ENCODE data around the gene CENPT. TPM values are rescaled to one million over a fixed set of nuclear protein-coding genes. Genes with fewer than 3 reads are reported as not detected.
"Not testable (repeated sequence)": the region's sequence is repeated elsewhere in the genome, so short reads cannot be mapped to it uniquely, and the experiment has no call there.

CENPT gene
- total RNA-seq, 6 donors from 2014 or later: 30.6 to 201 (median 50.6) TPM

GRCh38 chr16:67842509-67843342 is 4.8 kb downstream of the CENPT start:
- Histone ChIP-seq H3K4me1 (peaks cover 35 to 49% (median 40%) of the 10 kb centered on the region in 4 donors), H3K27ac (peak overlapping the region; percentile 98 to 100 (median 99)), H3K4me3 (peak overlapping the region; percentile 76 to 90 (median 78)), H3K36me3 (no peaks in the 10 kb centered on the region), H3K27me3 (no peaks in the 10 kb centered on the region), H3K9me3 (no peaks in the 10 kb centered on the region)
- ATAC-seq (ENCODE audit: low FRiP score in 2 of 2) (peak in 1 of 2 donors; percentile 39), DNase-seq (peak; percentile 48 to 90)
- WGBS, 2 donors: 1 to 2% methylated on average over 21 to 24 of the region's 67 CpGs
- TF ChIP-seq POLR2A (IDR thresholded peaks at IDR 0.05) (peak in 1 of 4 donors; percentile 1), POLR2AphosphoS5 (IDR thresholded peaks at IDR 0.05) (no peak), EP300 (IDR thresholded peaks at IDR 0.05) (no peak)
- TF ChIP-seq, protein P1, sequence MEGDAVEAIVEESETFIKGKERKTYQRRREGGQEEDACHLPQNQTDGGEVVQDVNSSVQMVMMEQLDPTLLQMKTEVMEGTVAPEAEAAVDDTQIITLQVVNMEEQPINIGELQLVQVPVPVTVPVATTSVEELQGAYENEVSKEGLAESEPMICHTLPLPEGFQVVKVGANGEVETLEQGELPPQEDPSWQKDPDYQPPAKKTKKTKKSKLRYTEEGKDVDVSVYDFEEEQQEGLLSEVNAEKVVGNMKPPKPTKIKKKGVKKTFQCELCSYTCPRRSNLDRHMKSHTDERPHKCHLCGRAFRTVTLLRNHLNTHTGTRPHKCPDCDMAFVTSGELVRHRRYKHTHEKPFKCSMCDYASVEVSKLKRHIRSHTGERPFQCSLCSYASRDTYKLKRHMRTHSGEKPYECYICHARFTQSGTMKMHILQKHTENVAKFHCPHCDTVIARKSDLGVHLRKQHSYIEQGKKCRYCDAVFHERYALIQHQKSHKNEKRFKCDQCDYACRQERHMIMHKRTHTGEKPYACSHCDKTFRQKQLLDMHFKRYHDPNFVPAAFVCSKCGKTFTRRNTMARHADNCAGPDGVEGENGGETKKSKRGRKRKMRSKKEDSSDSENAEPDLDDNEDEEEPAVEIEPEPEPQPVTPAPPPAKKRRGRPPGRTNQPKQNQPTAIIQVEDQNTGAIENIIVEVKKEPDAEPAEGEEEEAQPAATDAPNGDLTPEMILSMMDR (IDR thresholded peaks at IDR 0.05): peak in 2 of 6 experiments; percentile 8 to 42

GRCh38 chr16:67841816-67842508 is 5.5 kb downstream of the CENPT start, which contains the start of gene THAP11:
Gene THAP11 (plus strand): TSS chr16:67842320. CDS start chr16:67842555, 235 bp downstream.
- Histone ChIP-seq H3K4me1 (peaks cover 31 to 42% (median 37%) of the 10 kb centered on the region in 4 donors), H3K27me3 (no peaks in the 10 kb centered on the region), H3K36me3 (no peaks in the 10 kb centered on the region), H3K9me3 (no peaks in the 10 kb centered on the region), H3K4me3 (peak within 1 kb of the TSS; percentile 76 to 90 (median 78)), H3K27ac (peak within 1 kb of the TSS; percentile 98 to 100 (median 99))
- ATAC-seq (ENCODE audit: low FRiP score in 2 of 2) (peak; percentile 90 to 95), DNase-seq (peak; percentile 96)
- TF ChIP-seq POLR2A (IDR thresholded peaks at IDR 0.05): peak in 2 of 4 donors; percentile 74 to 78
- TF ChIP-seq, protein P1 (IDR thresholded peaks at IDR 0.05): peak; percentile 77 to 97 (median 94)
- TF ChIP-seq POLR2AphosphoS5 (IDR thresholded peaks at IDR 0.05): peak; percentile 55 to 65
- no peak for TF ChIP-seq EP300 (IDR thresholded peaks at IDR 0.05)
- WGBS, 2 donors: 0% methylated on average over 38 of the region's 83 CpGs; no CpG with 5 or more reads in 1 of the 2 donors

DNA sequence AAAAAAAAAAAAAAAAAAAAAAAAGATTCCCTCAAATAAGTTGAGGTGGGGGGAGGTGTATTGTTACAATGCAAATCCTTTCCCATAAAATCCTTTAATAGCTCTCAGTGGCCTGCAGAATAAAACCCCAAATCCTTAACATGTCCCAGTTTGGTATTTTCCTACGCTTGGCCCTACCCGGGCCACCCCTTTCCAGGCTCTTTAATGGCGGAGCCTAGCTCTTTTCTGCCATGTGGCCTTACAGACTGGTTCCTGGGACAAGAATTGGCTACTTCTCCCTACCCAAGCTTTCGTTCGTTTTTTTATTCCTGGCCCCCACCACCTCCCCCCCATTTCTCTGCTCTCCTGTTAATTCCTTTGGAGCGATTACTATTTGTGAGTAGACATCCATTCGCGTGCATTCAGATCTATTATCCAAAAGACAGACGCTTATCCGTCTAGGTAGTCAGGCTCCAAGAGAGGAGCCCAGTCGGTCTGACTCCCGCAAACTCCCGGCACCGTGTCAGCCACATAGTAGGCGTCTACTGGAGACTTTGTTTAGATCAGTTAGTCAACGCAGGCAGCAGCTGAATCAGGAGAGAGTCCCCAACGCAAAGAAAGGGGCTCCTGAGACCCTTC is 6.2 kb downstream of the CENPT start:
- Histone ChIP-seq H3K4me1 (peaks cover 31 to 42% (median 36%) of the 10 kb centered on the region in 4 donors), H3K36me3 (no peaks in the 10 kb centered on the region), H3K4me3 (peak overlapping the region in 3 of 4 donors; percentile 76 to 90 (median 80)), H3K9me3 (no peaks in the 10 kb centered on the region), H3K27ac (peak overlapping the region; percentile 98 to 100 (median 99)), H3K27me3 (no peaks in the 10 kb centered on the region)
- TF ChIP-seq, protein P1 (IDR thresholded peaks at IDR 0.05): no peak
- TF ChIP-seq POLR2AphosphoS5 (IDR thresholded peaks at IDR 0.05) (no peak), EP300 (IDR thresholded peaks at IDR 0.05) (no peak), POLR2A (IDR thresholded peaks at IDR 0.05) (no peak)
- 53 to 60% methylated on average over 16 to 17 of the region's 17 CpGs for WGBS, 2 donors
- DNase-seq: no peak
- no peak for ATAC-seq (ENCODE audit: low FRiP score in 2 of 2)

GRCh38 chr16:67837811-67838210 is 9.7 kb downstream of the CENPT start:
- ATAC-seq (ENCODE audit: low FRiP score in 2 of 2) (no peak), DNase-seq (no peak)
- WGBS, 2 donors: 89 to 93% methylated on average over 2 of the region's 2 CpGs
- H3K9me3 ChIP-seq: no peaks in the 10 kb centered on the region
- H3K27me3 ChIP-seq: no peaks in the 10 kb centered on the region
- no peak overlapping the region for H3K27ac ChIP-seq
- peaks cover 10 to 21% (median 13%) of the 10 kb centered on the region in 4 donors for H3K4me1 ChIP-seq
- TF ChIP-seq POLR2A (IDR thresholded peaks at IDR 0.05) (no peak), EP300 (IDR thresholded peaks at IDR 0.05) (no peak), POLR2AphosphoS5 (IDR thresholded peaks at IDR 0.05) (no peak)
- TF ChIP-seq, protein P1 (IDR thresholded peaks at IDR 0.05): no peak
- H3K36me3 ChIP-seq: no peaks in the 10 kb centered on the region
- no peak overlapping the region for H3K4me3 ChIP-seq

DNA sequence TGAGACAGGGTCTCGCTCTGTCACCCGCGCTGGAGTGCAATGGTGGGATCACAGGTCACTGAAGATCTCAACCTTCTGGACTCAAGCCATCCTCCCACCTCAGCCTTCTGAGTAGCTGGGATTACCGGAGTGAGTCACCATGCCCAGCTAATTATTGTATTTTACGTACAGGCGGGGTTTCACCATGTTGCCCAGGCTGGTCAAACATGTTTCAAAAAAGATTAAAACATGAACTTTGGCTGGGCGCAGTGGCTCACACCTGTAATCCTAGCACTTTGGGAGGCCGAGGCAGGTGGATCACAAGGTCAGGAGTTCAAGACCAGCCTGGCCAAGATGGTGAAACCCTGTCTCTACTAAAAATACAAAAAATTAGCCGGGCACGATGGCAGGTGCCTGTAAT is 10.3 kb downstream of the CENPT start:
- WGBS, 2 donors: 92 to 98% methylated on average over 10 of the region's 10 CpGs
- H3K4me3 ChIP-seq; H3K27ac ChIP-seq; DNase-seq; H3K9me3 ChIP-seq; H3K27me3 ChIP-seq; ATAC-seq (ENCODE audit: low FRiP score in 2 of 2); H3K36me3 ChIP-seq: not testable (repeated sequence)
- H3K4me1 ChIP-seq: peaks cover 16 to 25% (median 20%) of the 10 kb centered on the region in 4 donors

Measured in upper lobe of left lung (tissue), 6 donors.